ENCODE data around the gene GRM8.

The GRM8 gene

DNA sequence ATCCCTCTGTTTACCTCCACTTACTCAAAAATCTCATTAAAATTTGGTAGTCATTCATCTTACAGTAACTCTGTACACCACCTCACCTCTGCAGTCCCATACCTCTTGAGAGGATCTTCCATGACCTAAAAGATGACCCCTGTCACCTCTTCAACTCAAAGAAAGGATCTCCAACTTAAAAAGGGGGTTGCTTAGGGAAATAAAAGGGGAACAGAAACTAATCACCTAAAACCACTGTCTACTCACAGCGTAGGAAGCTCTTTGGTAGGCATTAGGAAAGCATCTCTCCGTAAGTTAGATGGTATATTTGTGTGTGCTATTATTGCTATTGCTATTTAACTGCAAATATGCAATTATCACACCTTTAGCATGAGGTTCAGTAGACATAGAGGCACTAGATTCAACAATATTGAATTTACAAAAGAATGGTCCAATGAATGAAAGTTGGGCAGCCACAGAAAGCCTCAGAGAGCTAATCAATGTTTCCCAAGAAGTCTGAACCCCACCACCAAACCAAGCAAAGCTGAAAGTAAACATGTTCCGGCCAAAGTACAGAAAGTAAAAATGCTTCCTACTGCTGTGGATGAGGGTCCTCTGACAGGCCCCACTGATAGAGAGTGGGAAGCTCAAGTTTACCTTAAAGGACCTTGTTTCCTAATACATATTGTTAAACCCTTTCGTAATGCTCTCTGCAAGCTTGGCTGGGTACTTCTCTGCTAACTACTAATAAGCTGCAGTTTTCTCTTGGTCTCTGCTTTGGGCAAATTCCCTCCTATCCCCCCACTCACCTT is 105.8 kb downstream of the GRM8 start:
- no peaks in the 10 kb centered on the region for H3K4me1 Mint-ChIP-seq (ENCODE audit: low read depth)
- no peaks in the 10 kb centered on the region for H3K36me3 Mint-ChIP-seq (ENCODE audit: low read depth)
- H3K27ac Mint-ChIP-seq: no peak overlapping the region
- no peaks in the 10 kb centered on the region for H3K9me3 Mint-ChIP-seq
- no peak overlapping the region for H3K4me3 Mint-ChIP-seq
- H3K27me3 Mint-ChIP-seq: peaks cover 4% of the 10 kb centered on the region

DNA sequence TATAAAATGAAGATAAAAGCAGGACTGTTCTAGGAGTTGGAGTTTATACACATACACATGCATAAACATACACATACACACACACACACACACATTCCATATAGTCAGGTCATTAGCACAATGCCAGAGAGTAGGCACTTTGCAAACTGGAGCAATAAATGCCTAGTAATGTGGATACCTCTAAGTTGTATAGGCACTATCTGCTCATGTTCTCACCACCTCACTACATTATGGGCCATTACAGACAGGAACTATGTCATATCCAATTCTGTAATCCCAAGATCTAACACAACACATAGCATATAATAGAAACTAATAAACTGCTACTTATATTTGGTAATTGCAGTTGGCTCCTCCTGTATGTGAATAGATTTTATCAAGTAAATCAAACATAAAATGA is 115.6 kb downstream of the GRM8 start:
- no peaks in the 10 kb centered on the region for H3K9me3 Mint-ChIP-seq
- H3K27ac Mint-ChIP-seq: no peak overlapping the region
- H3K4me1 Mint-ChIP-seq (ENCODE audit: low read depth): no peaks in the 10 kb centered on the region
- peaks cover 17% of the 10 kb centered on the region for H3K27me3 Mint-ChIP-seq
- H3K4me3 Mint-ChIP-seq: no peak overlapping the region
- H3K36me3 Mint-ChIP-seq (ENCODE audit: low read depth): no peaks in the 10 kb centered on the region

- Mint-ChIP-seq H3K36me3 (ENCODE audit: low read depth) (no peaks in the 10 kb centered on the region), H3K9me3 (no peaks in the 10 kb centered on the region), H3K4me1 (ENCODE audit: low read depth) (no peaks in the 10 kb centered on the region), H3K4me3 (no peak overlapping the region), H3K27ac (no peak overlapping the region), H3K27me3 (peaks cover 17% of the 10 kb centered on the region)
Measured at GRCh38 chr7:127135871-127136485, 116.8 kb downstream of the GRM8 start.

DNA sequence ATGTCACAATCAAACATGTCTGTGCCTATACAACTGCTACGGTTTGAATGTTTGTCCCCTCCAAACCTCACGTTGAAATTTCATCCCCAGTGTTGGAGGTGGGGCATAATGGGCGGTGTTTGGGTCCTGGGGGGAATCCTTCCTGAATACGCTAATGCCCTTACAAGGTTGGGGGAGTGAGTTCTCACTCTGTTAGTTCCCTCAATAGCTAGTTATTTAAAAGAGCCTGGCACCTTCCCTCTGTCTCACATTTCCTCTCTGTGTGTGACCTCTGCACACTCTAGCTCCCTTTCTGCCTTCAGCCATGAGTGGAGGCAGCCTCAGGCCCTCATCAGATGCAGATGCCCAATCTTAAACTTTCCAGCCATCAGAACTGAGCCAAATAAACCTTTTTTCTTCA is 129.5 kb downstream of the GRM8 start:
- Mint-ChIP-seq H3K36me3 (ENCODE audit: low read depth) (no peaks in the 10 kb centered on the region), H3K27ac (no peak overlapping the region), H3K27me3 (peaks cover 6% of the 10 kb centered on the region), H3K4me1 (ENCODE audit: low read depth) (no peaks in the 10 kb centered on the region), H3K4me3 (no peak overlapping the region), H3K9me3 (no peaks in the 10 kb centered on the region)

- Mint-ChIP-seq H3K4me1 (ENCODE audit: low read depth) (no peaks in the 10 kb centered on the region), H3K27me3 (peaks cover 6% of the 10 kb centered on the region), H3K9me3 (no peaks in the 10 kb centered on the region), H3K27ac (no peak overlapping the region), H3K36me3 (ENCODE audit: low read depth) (no peaks in the 10 kb centered on the region), H3K4me3 (no peak overlapping the region)
Measured at GRCh38 chr7:127119517-127119916, 133.2 kb downstream of the GRM8 start.

DNA sequence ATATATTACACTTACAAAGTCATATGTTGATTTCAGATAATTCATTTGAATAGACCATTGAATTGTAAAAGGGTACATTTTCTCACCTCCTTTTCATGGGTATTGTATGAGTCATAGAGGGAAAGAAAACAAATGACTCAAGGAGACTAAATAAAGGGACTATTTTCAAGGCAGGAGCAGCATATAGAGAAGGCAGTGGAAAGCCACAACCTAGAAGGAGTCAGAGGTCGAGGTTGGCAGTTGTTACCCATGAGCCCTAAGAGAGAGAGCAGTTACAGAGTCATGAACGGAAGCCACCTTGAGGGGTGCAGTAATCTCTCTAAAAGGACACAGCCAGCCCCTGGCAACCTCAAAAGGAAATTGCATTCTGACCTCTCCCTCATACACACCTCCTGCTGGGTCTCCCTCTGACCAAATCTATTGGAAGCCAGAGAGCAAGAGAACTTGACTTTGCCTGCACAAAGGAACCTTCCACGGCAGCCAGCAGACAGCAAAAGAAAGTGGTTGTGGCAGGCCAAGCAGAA is 137.9 kb downstream of the GRM8 start:
- Mint-ChIP-seq H3K27me3 (peaks cover 12% of the 10 kb centered on the region), H3K4me3 (no peak overlapping the region), H3K4me1 (ENCODE audit: low read depth) (no peaks in the 10 kb centered on the region), H3K27ac (no peak overlapping the region), H3K9me3 (no peaks in the 10 kb centered on the region), H3K36me3 (ENCODE audit: low read depth) (no peaks in the 10 kb centered on the region)

DNA sequence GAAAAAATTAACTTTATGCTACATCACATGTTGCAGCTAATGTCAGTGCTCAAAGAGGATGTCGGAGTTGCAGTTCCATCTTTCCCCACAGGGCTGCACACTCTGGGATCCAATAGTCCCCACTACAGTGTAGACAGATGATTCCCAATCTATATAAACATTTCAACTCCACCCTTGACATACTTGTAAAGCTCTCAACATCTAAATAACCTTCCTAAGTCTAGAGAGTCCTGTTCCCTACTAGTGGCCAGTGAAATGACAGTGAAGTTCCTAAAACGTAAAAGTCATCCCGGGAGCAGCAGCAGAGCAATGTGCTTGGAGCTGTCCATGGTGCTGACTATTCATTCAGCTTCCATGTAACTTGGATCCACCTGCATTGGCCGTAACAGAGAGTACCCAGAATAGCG is 145.1 kb downstream of the GRM8 start:
- Mint-ChIP-seq H3K27ac (no peak overlapping the region), H3K27me3 (peaks cover 12% of the 10 kb centered on the region), H3K4me3 (no peak overlapping the region), H3K4me1 (ENCODE audit: low read depth) (no peaks in the 10 kb centered on the region), H3K36me3 (ENCODE audit: low read depth) (no peaks in the 10 kb centered on the region), H3K9me3 (peaks cover 9% of the 10 kb centered on the region)

- Mint-ChIP-seq H3K27me3 (no peaks in the 10 kb centered on the region), H3K4me1 (ENCODE audit: low read depth) (no peaks in the 10 kb centered on the region), H3K4me3 (no peak overlapping the region), H3K9me3 (no peaks in the 10 kb centered on the region), H3K36me3 (ENCODE audit: low read depth) (no peaks in the 10 kb centered on the region), H3K27ac (no peak overlapping the region)
Measured at GRCh38 chr7:127093340-127093739, 159.4 kb downstream of the GRM8 start.

- no peaks in the 10 kb centered on the region for H3K36me3 Mint-ChIP-seq (ENCODE audit: low read depth)
- no peaks in the 10 kb centered on the region for H3K9me3 Mint-ChIP-seq
- H3K4me1 Mint-ChIP-seq (ENCODE audit: low read depth): no peaks in the 10 kb centered on the region
- H3K4me3 Mint-ChIP-seq: no peak overlapping the region
- H3K27me3 Mint-ChIP-seq: no peaks in the 10 kb centered on the region
- no peak overlapping the region for H3K27ac Mint-ChIP-seq
Measured at GRCh38 chr7:127091620-127092019, 161.1 kb downstream of the GRM8 start.

GRCh38 chr7:127089146-127089545 is 163.6 kb downstream of the GRM8 start:
- Mint-ChIP-seq H3K36me3 (ENCODE audit: low read depth) (no peaks in the 10 kb centered on the region), H3K4me3 (no peak overlapping the region), H3K27me3 (no peaks in the 10 kb centered on the region), H3K9me3 (no peaks in the 10 kb centered on the region), H3K4me1 (ENCODE audit: low read depth) (no peaks in the 10 kb centered on the region), H3K27ac (no peak overlapping the region)

DNA sequence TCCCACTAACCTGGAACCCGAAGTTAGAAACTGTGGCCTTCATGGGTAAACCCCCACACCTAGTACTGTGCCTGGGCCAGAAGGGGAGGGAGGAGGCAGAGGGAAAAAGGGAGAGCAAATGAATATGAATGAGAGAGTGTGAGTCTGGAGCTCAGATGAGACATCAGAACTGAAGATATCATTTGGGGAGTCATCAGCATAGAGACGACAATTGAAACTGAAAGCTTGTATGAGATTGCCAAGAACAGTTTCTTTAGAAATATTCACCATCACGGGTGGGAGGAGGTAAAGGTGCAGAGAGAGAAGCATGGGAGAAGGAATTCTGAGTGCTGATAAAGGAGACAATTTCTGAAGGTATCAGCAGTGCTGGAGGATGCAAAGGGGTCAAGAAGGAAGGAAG is 171.2 kb downstream of the GRM8 start:
- Mint-ChIP-seq H3K4me3 (no peak overlapping the region), H3K9me3 (no peaks in the 10 kb centered on the region), H3K4me1 (ENCODE audit: low read depth) (no peaks in the 10 kb centered on the region), H3K27ac (no peak overlapping the region), H3K27me3 (no peaks in the 10 kb centered on the region), H3K36me3 (ENCODE audit: low read depth) (no peaks in the 10 kb centered on the region)

DNA sequence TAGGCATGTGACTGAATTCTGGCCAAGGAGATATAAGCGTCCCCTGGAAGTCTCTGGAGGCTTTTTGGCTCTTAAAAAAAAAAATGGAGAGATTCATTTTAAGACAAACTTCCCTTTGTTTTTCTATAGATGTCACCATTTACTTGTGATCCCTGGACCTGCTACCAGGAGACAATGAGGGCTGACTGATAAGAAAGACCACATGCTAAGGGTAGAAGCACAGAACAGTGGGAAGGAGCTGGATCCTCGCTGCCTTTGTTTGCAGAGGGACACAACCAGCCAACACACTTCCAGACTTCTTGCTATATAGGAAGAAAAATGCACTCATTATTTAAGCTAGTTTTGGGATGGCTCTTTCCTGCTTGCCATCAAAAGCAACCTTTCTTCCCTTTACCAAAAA is 172.2 kb downstream of the GRM8 start:
- Mint-ChIP-seq H3K9me3 (no peaks in the 10 kb centered on the region), H3K27ac (no peak overlapping the region)

GRCh38 chr7:127066974-127067373 is 185.8 kb downstream of the GRM8 start:
- H3K27me3 Mint-ChIP-seq: peaks cover 9% of the 10 kb centered on the region
- no peak overlapping the region for H3K4me3 Mint-ChIP-seq
- H3K9me3 Mint-ChIP-seq: peaks cover 3% of the 10 kb centered on the region
- H3K27ac Mint-ChIP-seq: no peak overlapping the region
- no peaks in the 10 kb centered on the region for H3K4me1 Mint-ChIP-seq (ENCODE audit: low read depth)
- no peaks in the 10 kb centered on the region for H3K36me3 Mint-ChIP-seq (ENCODE audit: low read depth)

More for the DNA sequence above, 172.2 kb downstream of the GRM8 start:
- H3K27me3 Mint-ChIP-seq: no peaks in the 10 kb centered on the region
- H3K4me3 Mint-ChIP-seq: no peak overlapping the region
- H3K36me3 Mint-ChIP-seq (ENCODE audit: low read depth): no peaks in the 10 kb centered on the region
- no peaks in the 10 kb centered on the region for H3K4me1 Mint-ChIP-seq (ENCODE audit: low read depth)

DNA sequence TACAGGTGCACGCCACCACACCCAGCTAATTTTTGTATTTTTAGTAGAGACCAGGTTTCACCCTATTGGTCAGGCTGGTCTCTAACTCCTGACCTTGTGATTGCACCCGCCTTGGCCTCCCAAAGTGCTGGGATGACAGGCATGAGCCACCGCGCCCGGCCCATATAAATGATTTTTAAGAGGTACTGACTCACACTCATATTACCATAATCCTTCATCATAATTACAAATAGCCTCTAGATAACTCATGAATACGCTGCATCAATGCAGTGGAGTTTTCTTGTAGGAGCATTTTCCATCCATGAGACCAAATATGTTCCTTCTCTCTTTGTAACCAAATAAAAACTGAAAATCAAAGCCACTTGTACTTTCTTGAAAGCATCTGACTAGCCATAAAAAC is 193.3 kb downstream of the GRM8 start:
- Mint-ChIP-seq H3K9me3 (peaks cover 3% of the 10 kb centered on the region), H3K27ac (no peak overlapping the region), H3K36me3 (ENCODE audit: low read depth) (no peaks in the 10 kb centered on the region), H3K27me3 (peaks cover 9% of the 10 kb centered on the region), H3K4me1 (ENCODE audit: low read depth) (no peaks in the 10 kb centered on the region), H3K4me3 (no peak overlapping the region)

- H3K27me3 Mint-ChIP-seq: no peaks in the 10 kb centered on the region
- H3K36me3 Mint-ChIP-seq (ENCODE audit: low read depth): no peaks in the 10 kb centered on the region
- H3K4me3 Mint-ChIP-seq: no peak overlapping the region
- H3K9me3 Mint-ChIP-seq: no peaks in the 10 kb centered on the region
- no peak overlapping the region for H3K27ac Mint-ChIP-seq
- H3K4me1 Mint-ChIP-seq (ENCODE audit: low read depth): no peaks in the 10 kb centered on the region
Measured at GRCh38 chr7:127057918-127058317, 194.8 kb downstream of the GRM8 start.

- Mint-ChIP-seq H3K4me1 (ENCODE audit: low read depth) (no peaks in the 10 kb centered on the region), H3K9me3 (no peaks in the 10 kb centered on the region), H3K4me3 (no peak overlapping the region), H3K27ac (no peak overlapping the region), H3K36me3 (ENCODE audit: low read depth) (no peaks in the 10 kb centered on the region), H3K27me3 (no peaks in the 10 kb centered on the region)
Measured at GRCh38 chr7:127056202-127056601, 196.5 kb downstream of the GRM8 start.
